ENCODE measurements around the gene SKP1.

DNA sequence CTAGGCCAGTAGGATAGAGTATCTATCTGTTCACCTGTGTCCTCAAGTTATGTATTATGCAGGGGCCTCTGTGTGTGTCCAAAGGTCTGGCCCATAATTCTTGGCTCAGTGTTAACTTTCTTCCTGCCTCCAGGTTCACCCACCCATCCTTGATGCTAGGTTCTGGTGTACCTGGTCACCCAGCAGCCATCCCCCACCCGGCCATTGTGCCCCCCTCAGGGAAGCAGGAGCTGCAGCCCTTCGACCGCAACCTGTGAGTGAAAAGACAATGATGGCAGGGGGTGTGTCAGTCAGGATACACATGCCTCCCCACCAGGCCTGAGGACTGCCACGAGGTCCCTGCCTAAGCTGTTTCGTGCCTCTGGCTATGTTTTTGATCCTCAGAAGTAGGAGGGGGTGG lies 34.7 kb downstream of the SKP1 start:
- TF ChIP-seq, protein P1, sequence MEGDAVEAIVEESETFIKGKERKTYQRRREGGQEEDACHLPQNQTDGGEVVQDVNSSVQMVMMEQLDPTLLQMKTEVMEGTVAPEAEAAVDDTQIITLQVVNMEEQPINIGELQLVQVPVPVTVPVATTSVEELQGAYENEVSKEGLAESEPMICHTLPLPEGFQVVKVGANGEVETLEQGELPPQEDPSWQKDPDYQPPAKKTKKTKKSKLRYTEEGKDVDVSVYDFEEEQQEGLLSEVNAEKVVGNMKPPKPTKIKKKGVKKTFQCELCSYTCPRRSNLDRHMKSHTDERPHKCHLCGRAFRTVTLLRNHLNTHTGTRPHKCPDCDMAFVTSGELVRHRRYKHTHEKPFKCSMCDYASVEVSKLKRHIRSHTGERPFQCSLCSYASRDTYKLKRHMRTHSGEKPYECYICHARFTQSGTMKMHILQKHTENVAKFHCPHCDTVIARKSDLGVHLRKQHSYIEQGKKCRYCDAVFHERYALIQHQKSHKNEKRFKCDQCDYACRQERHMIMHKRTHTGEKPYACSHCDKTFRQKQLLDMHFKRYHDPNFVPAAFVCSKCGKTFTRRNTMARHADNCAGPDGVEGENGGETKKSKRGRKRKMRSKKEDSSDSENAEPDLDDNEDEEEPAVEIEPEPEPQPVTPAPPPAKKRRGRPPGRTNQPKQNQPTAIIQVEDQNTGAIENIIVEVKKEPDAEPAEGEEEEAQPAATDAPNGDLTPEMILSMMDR (IDR thresholded peaks at IDR 0.05): no peak
- TF ChIP-seq POLR2AphosphoS5 (IDR thresholded peaks at IDR 0.05): no peak
- TF ChIP-seq POLR2A (IDR thresholded peaks at IDR 0.05): no peak
